B cell (primary cell): ENCODE results near the gene FFAR3. TPM values are rescaled to one million over a fixed set of nuclear protein-coding genes. Genes with fewer than 3 reads are reported as not detected.

Source experiments
- ATAC-seq: fragments of 200-7000 bp; cut with Tn5 transposase; one replicate; pipeline ENCODE4 v1.10.0; 2021; ENCODE audit warnings: low read depth, mild to moderate bottlenecking, moderate number of reproducible peaks, moderate library complexity
- CTCF ChIA-PET: fragments of 350-600 bp; sonication (Branson Sonifier 250); formaldehyde crosslinking; loops from one replicate; lab custom pipeline; 2021; ENCODE audit warnings: antibody characterized with exemption, inconsistent platforms; lab: Charles Lee
- POLR2A ChIA-PET: fragments of 350-600 bp; sonication (Branson Sonifier 250); formaldehyde crosslinking; loops from one replicate; lab custom pipeline; 2021; ENCODE audit warnings: antibody characterized with exemption; lab: Charles Lee
- DNase-seq: peaks from one replicate; pipeline ENCODE4 v3.0.0; 2013
- H2AFZ ChIP-seq: 2 replicates; pipeline ENCODE4 v1.6.1; 2012; ENCODE audit warnings: mild to moderate bottlenecking, low read depth, low read length; ENCODE audit not compliant: insufficient read depth, poor library complexity, severe bottlenecking
- H3K27ac ChIP-seq, 2 donors: 1 replicate in 1 of 2; 2 replicates in 1 of 2; pipeline ENCODE4 v1.5.1; 2012 to 2013; ENCODE audit warnings: low read length in 2 of 2, mild to moderate bottlenecking in 2 of 2, moderate library complexity in 1 of 2
- H3K27me3 ChIP-seq, 4 experiments: fragments of 200-600 bp in 1 of 4; sonication (generic) in 1 of 4; replicated peaks in 1 of 4; 1 replicate in 2 of 4; 2 replicates in 2 of 4; pipeline versions ENCODE4 v1.6.1 to v1.7.0; 2013 to 2016; ENCODE audit warnings: low read length in 3 of 4, mild to moderate bottlenecking in 2 of 4, mixed read lengths in 1 of 4, moderate library complexity in 1 of 4; ENCODE audit not compliant: insufficient read depth in 4 of 4, control insufficient read depth in 3 of 4; ENCODE audit errors: control extremely low read depth in 1 of 4
- H3K36me3 ChIP-seq, 2 experiments: replicated peaks in 1 of 2; 1 replicate in 1 of 2; 2 replicates in 1 of 2; pipeline versions ENCODE4 v1.6.1 to v1.7.1; 2013; ENCODE audit warnings: low read length in 1 of 2; ENCODE audit not compliant: insufficient read depth in 2 of 2, control insufficient read depth in 1 of 2; ENCODE audit errors: control extremely low read depth in 1 of 2, extremely low read depth in 1 of 2
- H3K4me1 ChIP-seq, 2 donors: fragments of 200-600 bp in 1 of 2; sonication (generic) in 1 of 2; 1 replicate in 1 of 2; 2 replicates in 1 of 2; pipeline versions ENCODE4 v1.5.1 to v1.6.1; 2013 to 2017; ENCODE audit warnings: low read length in 2 of 2; ENCODE audit not compliant: control insufficient read depth in 2 of 2, insufficient read depth in 2 of 2
- H3K4me2 ChIP-seq: replicated peaks from 2 replicates; pipeline ENCODE3; 2012; ENCODE audit warnings: mild to moderate bottlenecking, low read depth, low read length; ENCODE audit not compliant: poor library complexity, severe bottlenecking
- H3K4me3 ChIP-seq, 5 experiments: fragments of 200-600 bp in 1 of 5; sonication (generic) in 1 of 5; 1 replicate in 3 of 5; 2 replicates in 2 of 5; pipeline versions ENCODE4 v1.5.1 to v1.7.0; 2011 to 2016; ENCODE audit warnings: low read length in 4 of 5, mild to moderate bottlenecking in 4 of 5, low read depth in 2 of 5, control low read depth in 1 of 5, moderate library complexity in 1 of 5; ENCODE audit not compliant: insufficient read depth in 1 of 5; ENCODE audit errors: control extremely low read depth in 1 of 5, extremely low read depth in 1 of 5
- H3K79me2 ChIP-seq: fragments of 200-600 bp; sonication (generic); one replicate; pipeline ENCODE4 v1.6.0; 2016; ENCODE audit warnings: low read length; ENCODE audit not compliant: control insufficient read depth, insufficient read depth
- H3K9ac ChIP-seq: fragments of 200-600 bp; sonication (generic); 2 replicates; pipeline ENCODE4 v1.6.1; 2017; ENCODE audit warnings: mild to moderate bottlenecking, low read length, moderate library complexity
- H3K9me3 ChIP-seq, 3 donors: one replicate each; pipeline versions ENCODE4 v1.6.1 to v1.7.1; 2013; ENCODE audit warnings: low read length in 2 of 3; ENCODE audit not compliant: control insufficient read depth in 2 of 3, insufficient read depth in 1 of 3; ENCODE audit errors: control extremely low read depth in 1 of 3
- H4K20me1 ChIP-seq: 2 replicates; pipeline ENCODE4 v1.6.0; 2012; ENCODE audit warnings: mild to moderate bottlenecking, low read length; ENCODE audit not compliant: insufficient read depth, control insufficient read depth, poor library complexity, severe bottlenecking
- H3K27ac Mint-ChIP-seq: one replicate; pipeline ENCODE4 v1.8.0; 2021; ENCODE audit warnings: mixed read lengths
- H3K27me3 Mint-ChIP-seq: one replicate; pipeline ENCODE4 v1.8.0; 2021; ENCODE audit warnings: mixed read lengths
- H3K4me1 Mint-ChIP-seq: one replicate; pipeline ENCODE4 v1.8.0; 2021; ENCODE audit warnings: mixed read lengths
- H3K4me3 Mint-ChIP-seq: one replicate; pipeline ENCODE4 v1.8.0; 2021; ENCODE audit warnings: mixed read lengths
- H3K9me3 Mint-ChIP-seq: one replicate; pipeline ENCODE4 v1.8.0; 2022; ENCODE audit warnings: mixed read lengths; ENCODE audit not compliant: insufficient read depth
- EZH2 ChIP-seq: IDR thresholded peaks from 2 replicates; pipeline ENCODE4 v1.6.1; 2012; ENCODE audit warnings: borderline replicate concordance, low read depth, mild to moderate bottlenecking, moderate library complexity, low read length; ENCODE audit not compliant: insufficient read depth, poor library complexity, severe bottlenecking
- WGBS: methylation state at CpG from one replicate; pipeline ENCODE4 v1.1.5; 2013; ENCODE audit warnings: missing lambda C conversion rate; ENCODE audit not compliant: insufficient coverage; 5-methylcytosine and 5-hydroxymethylcytosine counted together
- intact Hi-C: fragments of 100-400 bp; cut with micrococcal nuclease; formaldehyde crosslinking; loops from one replicate; pipeline ENCODE4 v1.10.0; 2022
- polyA minus RNA-seq: library from RNA; depleted of rRNA, polyadenylated mRNA; stranded (reverse); fragments of >200 nt; gene quantifications from 2 replicates; pipeline ENCODE4 v1.2.3, GENCODE V29; 2012
- polyA plus RNA-seq: library from polyadenylated mRNA; depleted of rRNA; stranded (reverse); fragments of >200 nt; gene quantifications from 2 replicates; pipeline ENCODE4 v1.2.3, GENCODE V29; 2012
- total RNA-seq, 2 donors: library from RNA; stranded (reverse); fragments of 120-200 nt in 1 of 2; gene quantifications; 1 replicate in 1 of 2; 2 replicates in 1 of 2; pipeline versions ENCODE4 v1.2.3 to v1.2.4, GENCODE V29; 2013 to 2022
- TF ChIP-seq, protein P1 (sequence below): fragments of 200-600 bp; IDR thresholded peaks from one replicate; pipeline ENCODE4 v1.8.0; 2022; ENCODE audit warnings: antibody characterized with exemption, mild to moderate bottlenecking

Gene FFAR3, protein sequence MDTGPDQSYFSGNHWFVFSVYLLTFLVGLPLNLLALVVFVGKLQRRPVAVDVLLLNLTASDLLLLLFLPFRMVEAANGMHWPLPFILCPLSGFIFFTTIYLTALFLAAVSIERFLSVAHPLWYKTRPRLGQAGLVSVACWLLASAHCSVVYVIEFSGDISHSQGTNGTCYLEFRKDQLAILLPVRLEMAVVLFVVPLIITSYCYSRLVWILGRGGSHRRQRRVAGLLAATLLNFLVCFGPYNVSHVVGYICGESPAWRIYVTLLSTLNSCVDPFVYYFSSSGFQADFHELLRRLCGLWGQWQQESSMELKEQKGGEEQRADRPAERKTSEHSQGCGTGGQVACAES
- not detected in 2 replicates for total RNA-seq
- 0.07 TPM for total RNA-seq (2013)
- polyA plus RNA-seq = 0.63 and 4.1 TPM in 2 replicates
- 0.60 and 3.9 TPM in 2 replicates for polyA minus RNA-seq

GRCh38 chr19:35357867-35358573 lies at the start of gene FFAR3:
Gene FFAR3, plus strand, starts transcription at chr19:35358460. Its CDS starts 431 bp downstream, at chr19:35358891.
- ATAC-seq (no peak), DNase-seq (no peak)
- Histone ChIP-seq H3K4me2 (no peak within 1 kb of the TSS), H4K20me1 (no peaks in the 10 kb centered on the region), H3K4me3 (no peak within 1 kb of the TSS), H3K27ac (no peak within 1 kb of the TSS), H3K9ac (no peak within 1 kb of the TSS), H3K27me3 (peaks cover 0 to 10% (median 0%) of the 10 kb centered on the region in 4 experiments), H3K36me3 (no peaks in the 10 kb centered on the region), H3K79me2 (no peaks in the 10 kb centered on the region), H3K4me1 (peaks cover under 1 to 1% of the 10 kb centered on the region in 2 donors), H3K9me3 (no peaks in the 10 kb centered on the region), H2AFZ (no peak within 1 kb of the TSS)
- ChIA-PET CTCF (interaction anchor here (1.0 to 13.5 kb wide), 8 partner anchors 10 to 291 kb away, joined by 3 to 234 read pairs (median 6); partner anchors contain the start of gene FFAR1), POLR2A (interaction anchor here (0.5 kb wide), 1 partner anchor 73 kb away, joined by 3 read pairs; no protein-coding TSS in a partner anchor)
- no peaks in the 10 kb centered on the region for H3K9me3 Mint-ChIP-seq
- peaks cover 20% of the 10 kb centered on the region for H3K27me3 Mint-ChIP-seq
- intact Hi-C loops = no loop called here
- TF ChIP-seq EZH2 = no peak
- TF ChIP-seq, protein P1, sequence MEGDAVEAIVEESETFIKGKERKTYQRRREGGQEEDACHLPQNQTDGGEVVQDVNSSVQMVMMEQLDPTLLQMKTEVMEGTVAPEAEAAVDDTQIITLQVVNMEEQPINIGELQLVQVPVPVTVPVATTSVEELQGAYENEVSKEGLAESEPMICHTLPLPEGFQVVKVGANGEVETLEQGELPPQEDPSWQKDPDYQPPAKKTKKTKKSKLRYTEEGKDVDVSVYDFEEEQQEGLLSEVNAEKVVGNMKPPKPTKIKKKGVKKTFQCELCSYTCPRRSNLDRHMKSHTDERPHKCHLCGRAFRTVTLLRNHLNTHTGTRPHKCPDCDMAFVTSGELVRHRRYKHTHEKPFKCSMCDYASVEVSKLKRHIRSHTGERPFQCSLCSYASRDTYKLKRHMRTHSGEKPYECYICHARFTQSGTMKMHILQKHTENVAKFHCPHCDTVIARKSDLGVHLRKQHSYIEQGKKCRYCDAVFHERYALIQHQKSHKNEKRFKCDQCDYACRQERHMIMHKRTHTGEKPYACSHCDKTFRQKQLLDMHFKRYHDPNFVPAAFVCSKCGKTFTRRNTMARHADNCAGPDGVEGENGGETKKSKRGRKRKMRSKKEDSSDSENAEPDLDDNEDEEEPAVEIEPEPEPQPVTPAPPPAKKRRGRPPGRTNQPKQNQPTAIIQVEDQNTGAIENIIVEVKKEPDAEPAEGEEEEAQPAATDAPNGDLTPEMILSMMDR = no peak
- no peak within 1 kb of the TSS for H3K4me3 Mint-ChIP-seq
- peaks cover 3% of the 10 kb centered on the region for H3K4me1 Mint-ChIP-seq
- no peak within 1 kb of the TSS for H3K27ac Mint-ChIP-seq
- 20% methylated on average over 2 of the region's 18 CpGs for WGBS
